ENCODE results near the gene BCL2L12. TPM values are rescaled to one million over a fixed set of nuclear protein-coding genes. Genes with fewer than 3 reads are reported as not detected.

The BCL2L12 gene
- total and polyA plus RNA-seq, 2 donors (not counting 3 experiments of a cell fraction or from before 2014, with no cell fraction given): 49.8 to 58.5 TPM

- H3K27ac ChIP-seq (ENCODE audit: insufficient read depth, low read depth, low read length): no peak overlapping the region
- H3K4me2 ChIP-seq (ENCODE audit: insufficient read depth, low read length): no peak overlapping the region
- H3K9me3 ChIP-seq (replicated peaks; ENCODE audit: control insufficient read depth, insufficient read depth, low read length): no peaks in the 10 kb centered on the region
- POLR2A ChIA-PET: no interaction called here
- no peaks in the 10 kb centered on the region for H3K9me1 ChIP-seq (replicated peaks; ENCODE audit: control insufficient read depth, extremely low read depth, insufficient read depth, low read length)
- peaks cover 15 to 60% of the 10 kb centered on the region in 2 experiments for H3K36me3 ChIP-seq (ENCODE audit: control insufficient read depth in 2 of 2, extremely low read depth in 1 of 2, insufficient read depth in 2 of 2, low read length in 2 of 2)
- no peaks in the 10 kb centered on the region for H3K4me1 ChIP-seq (ENCODE audit: control insufficient read depth, extremely low read depth, insufficient read depth, low read length)
- no peaks in the 10 kb centered on the region for H3K79me2 ChIP-seq (ENCODE audit: control insufficient read depth, insufficient read depth, low read length)
- CTCF ChIA-PET: no interaction called here
- no peak overlapping the region for H2AFZ ChIP-seq (ENCODE audit: low read depth, low read length)
- FAIRE-seq (no peak), DNase-seq (ENCODE audit: low read depth, low spot score) (no peak)
- no peaks in the 10 kb centered on the region for H4K20me1 ChIP-seq (replicated peaks; ENCODE audit: control insufficient read depth, extremely low read depth, insufficient read depth, low read length)
- dilution Hi-C loops (cut with MboI; ENCODE audit: extremely low pct_ligation_motif_present, low sequenced_read_pairs) (no loop called here), intact Hi-C loops (cut with micrococcal nuclease) (no loop called here)
- BruUV-seq (replicated peaks): no TSS peak
- no peak overlapping the region for H3K9ac ChIP-seq (replicated peaks; ENCODE audit: extremely low read depth, insufficient read depth, low read length)
- no peak overlapping the region for H3K4me3 ChIP-seq (replicated peaks in 1 of 3; ENCODE audit: insufficient read depth in 1 of 3, low read depth in 1 of 3, low read length in 3 of 3)
- TF ChIP-seq FOS (IDR thresholded peaks at IDR 0.05; ENCODE audit: borderline replicate concordance, insufficient read depth, low read length): no peak
- no peak for TF ChIP-seq POLR2AphosphoS5 (IDR thresholded peaks at IDR 0.05; ENCODE audit: insufficient read depth, low read depth, low read length)
- no peak for TF ChIP-seq CTCF (IDR thresholded peaks at IDR 0.05; ENCODE audit: extremely low read depth in 1 of 2, insufficient read depth in 1 of 2, low read depth in 1 of 2, low read length in 2 of 2)
- no peak for TF ChIP-seq MYC (IDR thresholded peaks at IDR 0.05; ENCODE audit: low read depth, low read length)
- no peak for TF ChIP-seq GATA2 (IDR thresholded peaks at IDR 0.05; ENCODE audit: insufficient read depth, insufficient read length, low read depth, low read length)
- TF ChIP-seq, protein P1, sequence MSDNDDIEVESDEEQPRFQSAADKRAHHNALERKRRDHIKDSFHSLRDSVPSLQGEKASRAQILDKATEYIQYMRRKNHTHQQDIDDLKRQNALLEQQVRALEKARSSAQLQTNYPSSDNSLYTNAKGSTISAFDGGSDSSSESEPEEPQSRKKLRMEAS (IDR thresholded peaks at IDR 0.05; ENCODE audit: insufficient read depth, insufficient read length): no peak
- no peak for TF ChIP-seq POLR2A (IDR thresholded peaks at IDR 0.05; ENCODE audit: low read depth, low read length)
- no peak for TF ChIP-seq JUN (IDR thresholded peaks at IDR 0.05; ENCODE audit: borderline replicate concordance, insufficient read depth, insufficient read length, low read depth)
- no peaks in the 10 kb centered on the region for H3K27me3 ChIP-seq (ENCODE audit: control insufficient read depth in 2 of 2, insufficient read depth in 2 of 2, low read length in 2 of 2)
These were observed 12.3 kb upstream of the BCL2L12 start for GRCh38 chr19:49653466-49653806.

All from endothelial cell of umbilical vein (primary cell).